GM12873 (cell line): Measurements from ENCODE around the gene HOXA3.

Experiments
- TF ChIP-seq, protein P1 (sequence below): IDR thresholded peaks from 2 replicates; pipeline ENCODE4 v1.5.1; 2012; ENCODE audit warnings: low read depth, mild to moderate bottlenecking, moderate library complexity, low read length, control low read depth; ENCODE audit not compliant: insufficient read depth; ENCODE audit errors: missing control alignments

The HOXA3 gene

DNA sequence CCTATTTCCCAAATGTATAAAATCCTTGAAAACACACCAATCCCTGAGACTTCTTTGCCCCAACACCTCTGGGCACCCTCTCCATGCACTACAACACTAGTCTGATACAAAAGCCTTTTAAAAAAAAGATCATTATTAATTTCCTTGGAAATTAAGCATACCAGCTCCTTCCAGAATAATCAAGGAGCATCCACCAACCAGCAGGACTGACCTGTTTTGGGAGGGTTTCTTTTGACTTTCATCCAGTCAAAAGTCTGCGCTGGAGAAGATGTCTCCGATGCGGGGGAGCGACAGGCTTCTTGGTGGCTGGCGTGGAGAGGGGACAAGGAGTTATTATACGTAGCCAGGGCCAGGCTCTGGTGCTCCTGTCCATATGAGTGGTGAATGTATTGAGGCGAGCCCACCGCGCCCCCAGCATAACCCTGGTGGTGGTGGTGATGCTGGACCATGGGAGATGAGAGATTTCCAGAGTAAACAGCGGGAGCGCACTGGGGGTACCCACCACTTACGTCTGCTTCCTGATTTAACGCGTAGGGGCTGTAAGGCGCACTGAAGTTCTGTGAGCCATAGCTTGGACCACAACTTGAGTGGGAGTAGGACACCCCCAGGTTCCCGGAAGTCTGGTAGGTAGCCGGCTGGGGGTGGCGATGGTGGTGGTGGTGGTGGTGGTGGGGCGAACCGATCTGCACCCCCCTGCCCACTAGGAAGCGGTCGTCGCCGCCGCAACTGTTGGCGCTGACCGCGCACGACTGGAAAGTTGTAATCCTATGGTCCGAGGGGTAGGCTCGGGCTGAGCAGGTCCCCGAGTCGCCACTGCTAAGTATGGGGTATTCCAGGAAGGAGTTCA, 57.1 kb downstream of the HOXA3 start:
- TF ChIP-seq, protein P1, sequence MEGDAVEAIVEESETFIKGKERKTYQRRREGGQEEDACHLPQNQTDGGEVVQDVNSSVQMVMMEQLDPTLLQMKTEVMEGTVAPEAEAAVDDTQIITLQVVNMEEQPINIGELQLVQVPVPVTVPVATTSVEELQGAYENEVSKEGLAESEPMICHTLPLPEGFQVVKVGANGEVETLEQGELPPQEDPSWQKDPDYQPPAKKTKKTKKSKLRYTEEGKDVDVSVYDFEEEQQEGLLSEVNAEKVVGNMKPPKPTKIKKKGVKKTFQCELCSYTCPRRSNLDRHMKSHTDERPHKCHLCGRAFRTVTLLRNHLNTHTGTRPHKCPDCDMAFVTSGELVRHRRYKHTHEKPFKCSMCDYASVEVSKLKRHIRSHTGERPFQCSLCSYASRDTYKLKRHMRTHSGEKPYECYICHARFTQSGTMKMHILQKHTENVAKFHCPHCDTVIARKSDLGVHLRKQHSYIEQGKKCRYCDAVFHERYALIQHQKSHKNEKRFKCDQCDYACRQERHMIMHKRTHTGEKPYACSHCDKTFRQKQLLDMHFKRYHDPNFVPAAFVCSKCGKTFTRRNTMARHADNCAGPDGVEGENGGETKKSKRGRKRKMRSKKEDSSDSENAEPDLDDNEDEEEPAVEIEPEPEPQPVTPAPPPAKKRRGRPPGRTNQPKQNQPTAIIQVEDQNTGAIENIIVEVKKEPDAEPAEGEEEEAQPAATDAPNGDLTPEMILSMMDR, result no peak

DNA sequence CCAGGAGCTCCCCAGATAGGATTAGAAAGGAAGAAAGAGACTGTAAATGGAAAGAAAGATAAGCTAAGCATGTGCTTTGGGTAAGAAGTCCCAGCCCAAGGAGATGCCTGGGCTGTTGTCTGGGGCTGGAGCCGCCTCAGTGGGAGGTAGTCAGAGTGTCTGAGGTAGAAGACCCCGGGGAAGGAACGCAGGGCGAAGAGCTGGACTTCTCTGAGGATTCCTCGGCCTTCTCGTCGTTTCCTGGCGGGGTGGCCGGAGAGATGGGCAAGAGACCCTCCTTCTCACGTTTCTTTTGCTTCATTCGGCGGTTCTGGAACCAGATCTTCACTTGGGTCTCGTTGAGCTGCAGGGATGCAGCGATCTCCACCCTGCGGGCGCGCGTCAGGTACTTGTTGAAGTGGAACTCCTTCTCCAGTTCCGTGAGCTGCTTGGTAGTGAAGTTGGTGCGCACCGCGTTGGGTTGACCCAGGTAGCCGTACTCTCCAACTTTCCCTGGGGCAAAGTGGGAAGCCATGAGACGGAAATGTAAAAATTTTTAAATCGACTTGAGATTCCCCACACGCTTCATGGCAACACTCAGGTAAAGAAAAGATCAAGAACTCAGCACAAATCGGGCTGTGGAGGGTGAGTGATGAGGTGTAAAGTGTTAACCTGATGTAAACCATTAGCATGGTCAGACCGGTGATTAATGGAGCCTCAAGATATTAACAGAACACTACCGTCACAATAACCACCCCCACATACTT, 57.9 kb downstream of the HOXA3 start:
- TF ChIP-seq, protein P1, result no peak

DNA sequence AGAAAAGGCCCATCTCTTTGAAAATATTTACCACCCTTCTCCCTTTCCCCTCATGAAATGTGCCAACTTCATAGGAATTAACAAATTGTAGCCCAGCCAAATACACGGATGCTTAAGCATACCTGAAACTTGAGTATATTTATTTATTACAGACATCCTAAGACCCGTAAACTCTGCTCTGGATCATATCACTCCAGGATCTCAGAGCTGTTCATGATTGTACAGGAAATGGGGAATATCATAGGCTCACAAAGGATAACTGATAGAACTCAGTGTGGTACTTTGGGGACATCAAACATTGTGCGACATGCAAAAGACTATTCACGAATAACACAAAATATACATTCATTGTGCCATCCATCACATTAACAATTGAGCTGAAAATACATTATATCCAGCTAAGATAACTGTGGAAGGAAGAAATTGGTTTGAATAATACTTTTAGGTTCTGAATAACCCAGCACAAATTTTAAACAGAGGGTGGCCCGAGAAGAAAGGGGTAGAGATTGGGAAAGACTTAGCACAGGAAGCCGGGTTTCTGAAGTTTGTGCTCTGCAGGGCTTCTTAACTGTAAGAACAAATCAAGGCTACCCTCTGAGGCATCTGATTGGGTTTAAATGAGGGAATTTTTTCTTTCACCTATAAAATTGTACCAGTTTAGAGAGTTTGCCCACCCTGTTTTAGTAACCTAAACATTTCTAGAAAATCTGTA, 59.0 kb downstream of the HOXA3 start:
- TF ChIP-seq, protein P1, result no peak

DNA sequence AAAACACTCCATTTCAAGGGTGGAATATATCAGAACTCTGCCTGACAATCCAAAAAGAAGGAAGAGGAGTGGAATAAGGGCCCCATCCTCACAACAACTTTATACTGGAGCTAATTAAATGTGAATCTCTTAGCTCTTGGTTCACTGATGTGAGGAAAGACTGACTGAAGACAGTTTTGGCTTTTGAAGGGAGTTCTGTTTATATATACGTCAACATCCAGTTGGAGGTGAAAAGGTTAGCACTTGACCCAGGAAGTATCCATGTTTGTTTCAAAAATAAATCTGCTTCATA, 59.6 kb downstream of the HOXA3 start:
- TF ChIP-seq, protein P1, result no peak

DNA sequence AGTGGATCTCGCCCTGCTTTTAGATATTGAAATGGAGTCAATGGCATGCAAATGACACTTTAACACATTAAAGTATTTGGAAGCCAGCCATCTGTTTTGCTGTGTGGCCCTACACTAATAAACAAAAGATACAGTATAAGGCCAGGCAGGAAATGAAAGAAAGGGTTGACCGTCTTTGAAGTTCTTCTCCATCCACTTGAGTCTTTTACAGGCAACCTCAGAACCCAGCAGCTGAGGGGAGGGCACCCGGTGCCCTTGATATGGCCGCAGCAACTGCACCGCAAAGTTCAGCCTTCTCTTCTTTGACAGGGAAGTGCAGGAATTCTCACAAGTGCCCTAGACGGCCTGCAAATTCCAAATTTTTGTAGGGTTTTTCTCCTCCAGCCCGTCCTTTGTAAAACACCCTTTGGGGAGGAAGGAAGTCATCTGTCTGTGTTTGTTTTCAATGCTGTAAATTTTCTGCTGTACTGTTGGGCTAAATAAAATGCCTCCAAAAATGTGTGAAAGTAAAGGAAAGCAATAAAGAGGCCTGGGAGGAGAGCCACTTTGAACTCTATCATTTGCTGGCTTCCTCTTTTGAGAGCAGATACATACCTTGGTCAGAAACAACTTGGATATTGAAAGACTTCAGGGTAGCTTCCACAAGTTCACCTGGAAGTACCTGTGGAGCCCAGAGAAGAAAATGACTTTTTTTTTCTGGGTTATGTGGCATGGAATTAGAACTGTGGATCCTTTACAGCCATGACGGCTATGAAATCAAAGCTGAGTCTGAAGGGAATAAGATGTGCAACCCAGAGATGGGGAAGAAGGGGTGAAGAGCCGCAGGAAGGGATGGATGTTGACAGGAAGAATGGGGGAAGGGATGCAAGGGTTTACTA, 60.2 kb downstream of the HOXA3 start:
- TF ChIP-seq, protein P1, result no peak

DNA sequence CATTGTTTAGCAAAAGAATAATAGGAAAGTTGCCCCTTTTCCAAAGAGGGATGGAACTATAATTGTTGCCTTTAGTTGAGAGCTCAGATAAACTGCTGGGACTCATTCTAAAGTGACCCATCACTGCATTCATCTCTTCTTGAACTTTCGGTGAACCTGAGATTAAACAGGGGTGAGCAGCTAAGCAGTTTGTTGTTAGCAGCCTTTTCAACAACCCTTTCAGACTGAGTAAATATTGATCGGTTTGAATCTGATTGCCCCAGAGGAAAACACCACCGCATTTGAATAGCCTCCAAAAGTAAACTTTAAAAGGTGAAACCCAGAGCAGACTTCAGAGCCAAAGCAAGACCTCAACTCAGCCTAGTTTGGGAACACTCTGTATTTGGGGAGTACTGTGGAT, 61.3 kb downstream of the HOXA3 start:
- TF ChIP-seq, protein P1, result no peak
